Keratinocyte (primary cell): ENCODE data around the gene IL21R. TPM values are rescaled to one million over a fixed set of nuclear protein-coding genes. Genes with fewer than 3 reads are reported as not detected.

ENCODE experiments used
- DNase-seq: peaks from one replicate; pipeline ENCODE4 v3.0.0-alpha.2; 2011; ENCODE audit warnings: low read depth, missing footprints, low spot score
- FAIRE-seq: peaks from 2 replicates; lab custom pipeline; 2011; peaks lifted over from hg19 to GRCh38; lab: Jason Lieb, UNC
- H2AFZ ChIP-seq: 2 replicates; pipeline ENCODE4 v1.6.0; 2012; ENCODE audit warnings: low read length, control low read depth, inconsistent platforms; ENCODE audit not compliant: control insufficient read depth
- H3K27ac ChIP-seq: 2 replicates; pipeline ENCODE4 v1.5.1; 2011; ENCODE audit warnings: low read length; ENCODE audit not compliant: control insufficient read depth, insufficient read depth
- H3K27me3 ChIP-seq: 3 replicates; pipeline ENCODE4 v1.6.0; 2011; ENCODE audit warnings: low read length; ENCODE audit not compliant: control insufficient read depth, insufficient read depth; ENCODE audit errors: extremely low read depth
- H3K36me3 ChIP-seq, 2 experiments: 2 replicates in 1 of 2; 3 replicates in 1 of 2; pipeline ENCODE4 v1.5.1; 2011; ENCODE audit warnings: low read length in 2 of 2, mild to moderate bottlenecking in 1 of 2; ENCODE audit not compliant: control insufficient read depth in 2 of 2, insufficient read depth in 2 of 2; ENCODE audit errors: extremely low read depth in 1 of 2
- H3K4me1 ChIP-seq: 3 replicates; pipeline ENCODE4 v1.5.1; 2011; ENCODE audit warnings: low read length; ENCODE audit not compliant: control insufficient read depth, insufficient read depth; ENCODE audit errors: extremely low read depth
- H3K4me2 ChIP-seq: 3 replicates; pipeline ENCODE4 v1.6.0; 2011; ENCODE audit warnings: low read depth, low read length; ENCODE audit not compliant: control insufficient read depth, insufficient read depth; ENCODE audit errors: extremely low read depth
- H3K4me3 ChIP-seq, 3 experiments: fragments of 200-600 bp in 1 of 3; sonication (generic) in 1 of 3; 2 replicates in 2 of 3; 3 replicates in 1 of 3; pipeline ENCODE4 v1.5.1; 2011 to 2016; ENCODE audit warnings: low read length in 3 of 3, mild to moderate bottlenecking in 3 of 3, control low read depth in 2 of 3, inconsistent platforms in 1 of 3, low read depth in 1 of 3, mixed read lengths in 1 of 3, mixed run types in 1 of 3, moderate library complexity in 1 of 3; ENCODE audit not compliant: control insufficient read depth in 2 of 3, insufficient read depth in 2 of 3; ENCODE audit errors: extremely low read depth in 1 of 3
- H3K79me2 ChIP-seq: 2 replicates; pipeline ENCODE4 v1.6.0; 2012; ENCODE audit warnings: low read length; ENCODE audit not compliant: control insufficient read depth, insufficient read depth
- H3K9ac ChIP-seq: 3 replicates; pipeline ENCODE4 v1.6.0; 2011; ENCODE audit warnings: low read length; ENCODE audit not compliant: control insufficient read depth, insufficient read depth; ENCODE audit errors: extremely low read depth
- H3K9me1 ChIP-seq: 3 replicates; pipeline ENCODE4 v1.6.0; 2011; ENCODE audit warnings: low read length; ENCODE audit not compliant: control insufficient read depth, insufficient read depth; ENCODE audit errors: extremely low read depth
- H3K9me3 ChIP-seq: 2 replicates; pipeline ENCODE4 v1.5.1; 2012; ENCODE audit warnings: low read depth, low read length; ENCODE audit not compliant: control insufficient read depth
- H4K20me1 ChIP-seq: 3 replicates; pipeline ENCODE4 v1.6.0; 2011; ENCODE audit warnings: low read length; ENCODE audit not compliant: control insufficient read depth, insufficient read depth; ENCODE audit errors: extremely low read depth
- CTCF ChIP-seq, 3 experiments: IDR thresholded peaks in 1 of 3; conservative IDR thresholded peaks in 1 of 3; optimal IDR thresholded peaks in 1 of 3; 2 replicates in 2 of 3; 3 replicates in 1 of 3; pipeline versions ENCODE3 to v1.5.1; 2011; ENCODE audit warnings: low read length in 3 of 3, mild to moderate bottlenecking in 3 of 3, moderate library complexity in 2 of 3, control low read depth in 1 of 3, inconsistent platforms in 1 of 3; ENCODE audit not compliant: insufficient read depth in 2 of 3; ENCODE audit errors: extremely low read depth in 1 of 3
- EZH2 ChIP-seq: IDR thresholded peaks from one replicate; pipeline ENCODE4 v1.6.1; 2012; ENCODE audit warnings: inconsistent platforms, mild to moderate bottlenecking, low read length, moderate library complexity
- dilution Hi-C: fragments of 300-500 bp; cut with MboI; formaldehyde crosslinking; loops from one replicate; pipeline ENCODE4 v1.7.0; 2020; ENCODE audit warnings: low sequenced_read_pairs; ENCODE audit not compliant: extremely low pct_ligation_motif_present
- polyA plus RNA-seq, 5 experiments: library from polyadenylated mRNA; depleted of rRNA in 3 of 5; stranded (reverse) in 3 of 5; stranded (forward) in 1 of 5; unstranded in 1 of 5; fragments of >200 nt; gene quantifications; 1 replicate in 1 of 5; 2 replicates in 3 of 5; 3 replicates in 1 of 5; pipeline versions ENCODE4 v1.2.1 to v1.2.3, GENCODE V29; 2011 to 2012; ENCODE audit warnings: missing spikeins in 2 of 5, low read depth in 1 of 5, low replicate concordance in 1 of 5

Gene IL21R
- polyA plus RNA-seq, 1 donor (not counting 4 experiments of a cell fraction or from before 2014, with no cell fraction given): 0.12 TPM

GRCh38 chr16:27379919-27380318, 22.1 kb upstream of the IL21R start:
- FAIRE-seq (no peak), DNase-seq (no peak)
- no peak overlapping the region for H2AFZ ChIP-seq
- H3K4me2 ChIP-seq: no peak overlapping the region
- H3K4me3 ChIP-seq: no peak overlapping the region
- no peak overlapping the region for H3K9ac ChIP-seq
- no peak for TF ChIP-seq EZH2
- no peak for TF ChIP-seq CTCF (optimal IDR thresholded peaks at IDR 0.05 in 1 of 3, IDR thresholded peaks at IDR 0.05 in 1 of 3, conservative IDR thresholded peaks at IDR 0.05 in 1 of 3; ENCODE audit: extremely low read depth in 1 of 3, insufficient read depth in 2 of 3, low read length in 3 of 3)
- no peaks in the 10 kb centered on the region for H3K79me2 ChIP-seq
- no peaks in the 10 kb centered on the region for H3K36me3 ChIP-seq
- no peaks in the 10 kb centered on the region for H3K27me3 ChIP-seq
- no peaks in the 10 kb centered on the region for H4K20me1 ChIP-seq
- H3K9me3 ChIP-seq: no peaks in the 10 kb centered on the region
- no peaks in the 10 kb centered on the region for H3K4me1 ChIP-seq
- H3K27ac ChIP-seq: no peak overlapping the region
- dilution Hi-C loops: no loop called here
- H3K9me1 ChIP-seq: no peaks in the 10 kb centered on the region

GRCh38 chr16:27381236-27381635, 20.7 kb upstream of the IL21R start:
- Histone ChIP-seq H3K36me3 (no peaks in the 10 kb centered on the region), H4K20me1 (no peaks in the 10 kb centered on the region), H3K9me3 (no peaks in the 10 kb centered on the region), H3K4me3 (no peak overlapping the region), H3K79me2 (no peaks in the 10 kb centered on the region), H2AFZ (no peak overlapping the region), H3K9me1 (no peaks in the 10 kb centered on the region), H3K4me2 (no peak overlapping the region), H3K4me1 (no peaks in the 10 kb centered on the region), H3K27ac (no peak overlapping the region), H3K27me3 (no peaks in the 10 kb centered on the region), H3K9ac (no peak overlapping the region)
- no peak for FAIRE-seq
- no peak for TF ChIP-seq EZH2
- TF ChIP-seq CTCF (optimal IDR thresholded peaks at IDR 0.05 in 1 of 3, IDR thresholded peaks at IDR 0.05 in 1 of 3, conservative IDR thresholded peaks at IDR 0.05 in 1 of 3; ENCODE audit: extremely low read depth in 1 of 3, insufficient read depth in 2 of 3, low read length in 3 of 3): no peak
- dilution Hi-C loops: no loop called here
- DNase-seq: no peak
